Neuron (in vitro differentiated cells): ENCODE results near the gene SNRPB2.

ENCODE experiments used
- H2AFZ ChIP-seq: one replicate; pipeline ENCODE4 v1.6.1; 2013; ENCODE audit warnings: low read depth, mild to moderate bottlenecking, inconsistent platforms, low read length, moderate library complexity
- H3K27me3 ChIP-seq: one replicate; pipeline ENCODE4 v1.6.1; 2013; ENCODE audit warnings: low read length; ENCODE audit not compliant: insufficient read depth
- H3K36me3 ChIP-seq: one replicate; pipeline ENCODE4 v1.6.1; 2013; ENCODE audit warnings: low read length; ENCODE audit not compliant: insufficient read depth
- H3K4me1 ChIP-seq: one replicate; pipeline ENCODE4 v1.6.1; 2013; ENCODE audit warnings: low read length; ENCODE audit not compliant: insufficient read depth
- H3K4me3 ChIP-seq: 2 replicates; pipeline ENCODE4 v1.5.1; 2013; ENCODE audit warnings: mild to moderate bottlenecking, low read length, moderate library complexity
- H3K9me3 ChIP-seq: one replicate; pipeline ENCODE4 v1.6.1; 2013; ENCODE audit warnings: low read length

The SNRPB2 gene

DNA sequence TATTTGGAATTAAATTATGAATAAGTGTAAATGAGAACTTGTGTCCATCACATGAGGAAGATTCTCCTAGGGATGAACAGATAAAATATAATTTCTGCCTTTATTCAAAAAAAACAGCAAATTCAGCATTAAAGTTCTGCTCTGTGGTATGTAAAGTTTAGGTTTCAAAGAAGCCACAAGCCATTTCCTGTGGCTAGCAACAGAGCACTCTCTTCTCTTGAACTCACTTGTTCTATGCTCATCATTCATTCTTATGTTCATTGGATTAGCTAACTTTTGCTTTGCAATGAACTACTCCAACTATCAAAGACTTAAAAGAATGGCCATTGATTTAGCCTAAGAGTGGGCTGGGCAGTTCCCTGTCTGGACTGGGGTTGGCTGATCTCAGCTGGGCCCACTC is 20.8 kb upstream of the SNRPB2 start:
- peaks cover 11% of the 10 kb centered on the region for H3K4me1 ChIP-seq
- H3K9me3 ChIP-seq = peaks cover 7% of the 10 kb centered on the region
- peaks cover 4% of the 10 kb centered on the region for H3K27me3 ChIP-seq
- H2AFZ ChIP-seq = no peak overlapping the region
- no peaks in the 10 kb centered on the region for H3K36me3 ChIP-seq
- H3K4me3 ChIP-seq = no peak overlapping the region

GRCh38 chr20:16710781-16711180 is 19.0 kb upstream of the SNRPB2 start:
- peaks cover 6% of the 10 kb centered on the region for H3K9me3 ChIP-seq
- no peak overlapping the region for H3K4me3 ChIP-seq
- no peaks in the 10 kb centered on the region for H3K36me3 ChIP-seq
- H3K4me1 ChIP-seq = peaks cover 19% of the 10 kb centered on the region
- H2AFZ ChIP-seq = no peak overlapping the region
- H3K27me3 ChIP-seq = peaks cover 4% of the 10 kb centered on the region

DNA sequence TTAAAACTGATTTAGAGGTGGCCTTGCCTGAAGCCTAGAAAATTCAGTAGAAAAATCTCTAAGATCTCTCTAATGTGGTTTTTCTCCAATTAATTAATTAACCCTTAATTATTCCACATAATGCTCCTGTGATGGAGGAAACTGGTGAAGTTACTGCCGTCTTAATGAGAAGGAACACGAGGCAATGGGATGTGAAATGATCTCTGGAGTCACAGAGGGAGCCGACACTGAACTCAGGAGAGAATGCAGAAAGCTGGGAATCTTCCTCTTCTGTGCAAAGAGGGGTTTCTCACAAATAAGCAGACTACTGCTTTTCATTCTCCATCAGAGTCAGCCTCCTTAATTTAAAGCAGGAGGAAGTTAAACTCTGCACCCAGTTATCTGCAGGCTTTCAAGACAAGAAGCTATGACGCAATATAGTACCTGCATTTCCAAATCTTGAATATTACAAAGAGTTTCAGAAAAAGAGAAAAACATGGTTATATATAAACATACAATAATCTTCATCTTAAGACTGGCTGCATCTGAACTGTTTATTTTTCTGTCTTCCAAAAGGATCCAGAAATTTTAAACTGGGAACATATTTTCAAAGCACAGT is 18.1 kb upstream of the SNRPB2 start:
- H3K4me3 ChIP-seq = no peak overlapping the region
- peaks cover 19% of the 10 kb centered on the region for H3K4me1 ChIP-seq
- H3K9me3 ChIP-seq = peaks cover 2% of the 10 kb centered on the region
- peaks cover 4% of the 10 kb centered on the region for H3K27me3 ChIP-seq
- no peaks in the 10 kb centered on the region for H3K36me3 ChIP-seq
- H2AFZ ChIP-seq = peak overlapping the region; percentile 31

DNA sequence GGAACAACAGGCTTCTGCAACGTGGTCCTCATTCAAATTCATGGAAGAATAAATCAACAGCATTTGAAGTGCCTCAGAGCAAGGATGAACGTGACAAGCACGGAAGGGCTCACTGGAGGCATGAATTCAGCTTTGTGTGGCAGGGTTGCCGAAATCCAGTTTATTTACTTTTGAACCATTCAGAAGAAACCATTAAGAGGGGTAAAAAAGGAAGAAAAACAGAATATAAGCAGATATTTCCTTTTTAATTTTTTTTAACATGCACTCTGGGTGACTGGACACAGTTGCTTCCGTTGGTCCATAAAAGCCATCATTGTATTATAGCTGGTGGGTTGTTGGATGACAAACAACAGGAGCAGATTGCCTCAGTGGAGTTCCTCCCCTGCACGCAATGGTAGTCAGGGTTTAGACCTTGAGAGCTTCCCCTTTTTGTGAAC is 17.3 kb upstream of the SNRPB2 start:
- H3K4me1 ChIP-seq = peaks cover 19% of the 10 kb centered on the region
- H3K4me3 ChIP-seq = no peak overlapping the region
- peaks cover 2% of the 10 kb centered on the region for H3K9me3 ChIP-seq
- H2AFZ ChIP-seq = peak overlapping the region; percentile 31
- H3K36me3 ChIP-seq = no peaks in the 10 kb centered on the region
- H3K27me3 ChIP-seq = peaks cover 4% of the 10 kb centered on the region

DNA sequence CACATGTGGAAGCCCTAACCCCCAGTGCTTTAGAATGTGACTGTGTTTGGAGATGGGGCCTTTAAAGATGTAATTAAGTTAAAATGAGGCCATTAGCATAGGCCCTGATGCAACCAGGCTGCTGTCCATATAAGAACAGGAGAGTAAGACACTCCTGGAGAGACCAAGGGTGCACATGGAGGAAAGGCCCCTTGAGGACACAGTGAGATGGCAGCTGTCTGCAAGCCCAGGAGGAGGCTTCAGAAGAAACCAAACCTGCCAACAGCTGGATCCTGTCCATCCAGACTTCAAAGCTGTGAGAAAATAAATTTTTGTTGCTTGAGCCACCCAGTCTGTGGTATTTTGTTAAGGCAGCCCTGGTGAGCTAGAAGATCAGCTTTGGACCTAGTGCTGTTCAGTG is 16.8 kb upstream of the SNRPB2 start:
- Histone ChIP-seq H3K36me3 (no peaks in the 10 kb centered on the region), H3K27me3 (peaks cover 4% of the 10 kb centered on the region), H3K4me1 (peaks cover 19% of the 10 kb centered on the region), H3K4me3 (no peak overlapping the region), H3K9me3 (no peaks in the 10 kb centered on the region), H2AFZ (peak overlapping the region; percentile 31)

DNA sequence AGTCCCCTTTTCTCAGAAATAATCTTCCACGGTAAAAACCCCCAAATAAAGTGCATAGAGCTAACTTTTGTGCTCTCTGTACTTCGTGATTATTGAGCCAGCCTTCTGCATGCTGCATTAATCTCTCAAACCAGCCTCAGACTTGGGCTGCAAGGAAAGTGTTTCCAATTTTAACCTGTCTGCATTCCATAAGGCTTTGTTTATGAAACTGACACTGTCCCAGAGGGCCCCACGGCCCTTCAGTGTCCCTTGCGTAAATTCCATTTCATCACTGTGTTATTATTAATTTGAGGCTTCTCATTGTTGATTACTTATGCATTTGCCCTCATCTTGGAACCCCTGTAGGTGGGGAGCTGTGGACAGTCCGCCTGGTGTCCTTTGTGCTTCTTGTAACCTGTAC is 15.6 kb upstream of the SNRPB2 start:
- no peaks in the 10 kb centered on the region for H3K9me3 ChIP-seq
- H3K4me3 ChIP-seq = no peak overlapping the region
- H2AFZ ChIP-seq = peak overlapping the region; percentile 68
- peaks cover 3% of the 10 kb centered on the region for H3K27me3 ChIP-seq
- H3K4me1 ChIP-seq = peaks cover 19% of the 10 kb centered on the region
- no peaks in the 10 kb centered on the region for H3K36me3 ChIP-seq

- Histone ChIP-seq H3K27me3 (no peaks in the 10 kb centered on the region), H3K36me3 (no peaks in the 10 kb centered on the region), H2AFZ (peak overlapping the region; percentile 68), H3K4me3 (no peak overlapping the region), H3K4me1 (peaks cover 19% of the 10 kb centered on the region), H3K9me3 (no peaks in the 10 kb centered on the region)
Measured at GRCh38 chr20:16714751-16715150, 15.1 kb upstream of the SNRPB2 start.

DNA sequence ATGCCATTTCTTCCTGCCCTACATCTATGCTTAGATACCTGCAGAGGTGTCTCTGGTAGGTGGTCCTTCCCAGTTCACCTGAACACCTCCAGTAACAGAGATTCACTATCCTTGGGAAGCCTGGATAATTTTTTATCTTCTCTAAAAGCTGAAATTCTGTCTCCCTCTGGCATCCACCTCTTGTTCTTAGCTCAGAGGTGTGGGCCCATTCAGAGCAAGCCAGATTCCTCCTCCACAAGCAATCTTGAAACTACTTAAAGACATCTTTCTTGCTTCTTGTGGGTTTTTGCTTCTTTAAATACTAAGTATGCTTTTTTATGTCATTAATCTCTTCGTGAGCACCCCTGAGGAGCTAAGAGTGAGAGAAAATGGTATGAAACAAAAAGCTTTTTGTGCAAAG is 10.4 kb upstream of the SNRPB2 start:
- Histone ChIP-seq H3K27me3 (peaks cover 7% of the 10 kb centered on the region), H3K36me3 (no peaks in the 10 kb centered on the region), H3K4me3 (no peak overlapping the region), H3K9me3 (no peaks in the 10 kb centered on the region), H3K4me1 (peaks cover 5% of the 10 kb centered on the region), H2AFZ (no peak overlapping the region)

DNA sequence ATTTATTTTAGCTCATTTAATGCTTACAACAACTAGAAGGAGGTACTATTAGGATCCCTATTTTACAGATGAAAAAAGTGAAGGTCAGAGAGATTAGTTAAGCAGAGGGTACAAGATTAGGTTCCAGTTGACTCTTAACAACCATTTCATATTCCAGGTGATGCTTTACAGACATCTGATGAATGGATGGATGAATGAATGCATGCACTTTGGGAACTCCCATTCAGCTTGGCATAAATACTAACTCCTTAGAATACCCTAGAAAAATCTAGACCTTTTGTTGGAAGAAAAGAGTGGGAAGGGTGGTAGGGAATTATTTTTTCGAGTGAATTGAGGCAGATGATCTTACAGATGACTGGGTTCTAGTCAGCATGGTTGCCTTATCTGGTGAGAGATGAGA is 746 bp upstream of the SNRPB2 start:
- Histone ChIP-seq H3K36me3 (peaks cover 23% of the 10 kb centered on the region), H2AFZ (peak overlapping the region; percentile 71), H3K4me1 (peaks cover 17% of the 10 kb centered on the region), H3K9me3 (no peaks in the 10 kb centered on the region), H3K27me3 (no peaks in the 10 kb centered on the region), H3K4me3 (peak overlapping the region; percentile 92)

GRCh38 chr20:16732506-16733152 is 2.8 kb downstream of the SNRPB2 start:
- H3K36me3 ChIP-seq = peaks cover 53% of the 10 kb centered on the region
- H3K4me3 ChIP-seq = no peak overlapping the region
- H3K27me3 ChIP-seq = no peaks in the 10 kb centered on the region
- H2AFZ ChIP-seq = no peak overlapping the region
- peaks cover 17% of the 10 kb centered on the region for H3K4me1 ChIP-seq
- no peaks in the 10 kb centered on the region for H3K9me3 ChIP-seq

DNA sequence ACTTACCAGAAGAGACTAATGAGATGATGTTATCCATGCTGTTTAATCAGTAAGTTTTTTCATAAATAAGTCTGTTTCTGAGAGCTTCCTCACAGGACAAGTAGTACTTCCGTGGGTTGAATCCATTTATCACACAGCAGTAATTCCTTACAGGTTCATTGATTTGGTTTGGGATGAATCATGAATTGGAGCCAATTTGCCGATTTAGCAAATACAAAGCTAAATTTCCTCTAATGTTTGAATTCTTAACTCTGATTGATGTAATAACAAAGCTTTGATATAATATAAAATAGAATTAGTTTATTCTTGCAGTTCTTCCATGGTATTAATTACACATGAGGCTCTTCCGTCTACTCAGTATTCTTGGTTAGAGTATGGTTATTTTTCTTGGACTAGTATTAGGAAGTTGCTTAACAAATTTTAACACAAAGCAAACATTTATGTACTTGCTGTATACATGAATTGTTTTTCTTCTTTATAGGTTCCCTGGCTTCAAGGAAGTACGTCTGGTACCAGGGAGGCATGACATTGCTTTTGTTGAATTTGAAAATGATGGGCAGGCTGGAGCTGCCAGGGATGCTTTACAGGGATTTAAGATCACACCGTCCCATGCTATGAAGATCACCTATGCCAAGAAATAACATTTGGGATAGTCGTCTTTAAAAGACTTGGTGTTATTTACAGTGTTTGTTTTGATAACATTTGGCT is 10.7 kb downstream of the SNRPB2 start:
- Histone ChIP-seq H2AFZ (no peak overlapping the region), H3K4me1 (no peaks in the 10 kb centered on the region), H3K4me3 (no peak overlapping the region), H3K9me3 (no peaks in the 10 kb centered on the region), H3K27me3 (no peaks in the 10 kb centered on the region), H3K36me3 (peaks cover 51% of the 10 kb centered on the region)

- peaks cover 29% of the 10 kb centered on the region for H3K36me3 ChIP-seq
- no peak overlapping the region for H2AFZ ChIP-seq
- H3K27me3 ChIP-seq = no peaks in the 10 kb centered on the region
- no peaks in the 10 kb centered on the region for H3K9me3 ChIP-seq
- no peaks in the 10 kb centered on the region for H3K4me1 ChIP-seq
- no peak overlapping the region for H3K4me3 ChIP-seq
Measured at GRCh38 chr20:16744178-16744807, 14.5 kb downstream of the SNRPB2 start.

GRCh38 chr20:16745204-16745603 is 15.4 kb downstream of the SNRPB2 start:
- Histone ChIP-seq H3K9me3 (no peaks in the 10 kb centered on the region), H3K4me1 (no peaks in the 10 kb centered on the region), H3K36me3 (peaks cover 21% of the 10 kb centered on the region), H3K4me3 (no peak overlapping the region), H3K27me3 (no peaks in the 10 kb centered on the region), H2AFZ (no peak overlapping the region)
